LNCAP (cell line): ENCODE results near the gene MRPS25.

Experiments
- TF ChIP-seq, protein P1 (sequence below): fragments of 450-650 bp; IDR thresholded peaks from 2 replicates; pipeline ENCODE4 v1.5.1; 2017; ENCODE audit warnings: mild to moderate bottlenecking

Gene MRPS25

DNA sequence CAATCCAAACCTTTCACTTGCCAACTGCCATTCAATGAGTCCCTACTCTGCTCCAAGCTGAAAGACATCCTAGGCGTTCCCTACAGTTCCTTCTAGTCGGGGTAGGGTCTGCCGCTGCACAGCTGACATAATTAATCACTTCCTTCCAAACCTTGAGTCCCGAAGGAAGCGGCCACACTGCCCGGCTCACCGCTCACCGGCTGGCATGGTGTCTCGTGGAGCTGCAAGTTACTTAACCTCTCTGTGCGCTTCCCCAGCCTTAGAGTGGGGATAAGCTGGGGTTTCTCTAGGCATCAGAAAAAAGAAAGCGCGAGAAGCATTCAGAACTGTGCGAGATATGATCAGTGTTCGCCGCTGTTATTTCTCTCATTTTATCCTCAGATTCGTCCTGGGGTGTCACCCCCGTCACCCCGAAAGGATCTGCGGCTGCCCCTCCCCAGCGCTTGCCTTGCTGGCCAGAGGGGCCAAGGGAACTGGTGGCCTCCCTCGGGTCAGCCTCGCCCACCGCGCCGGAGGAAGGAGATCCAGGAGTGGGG, 748 bp downstream of the MRPS25 start:
- TF ChIP-seq, protein P1, sequence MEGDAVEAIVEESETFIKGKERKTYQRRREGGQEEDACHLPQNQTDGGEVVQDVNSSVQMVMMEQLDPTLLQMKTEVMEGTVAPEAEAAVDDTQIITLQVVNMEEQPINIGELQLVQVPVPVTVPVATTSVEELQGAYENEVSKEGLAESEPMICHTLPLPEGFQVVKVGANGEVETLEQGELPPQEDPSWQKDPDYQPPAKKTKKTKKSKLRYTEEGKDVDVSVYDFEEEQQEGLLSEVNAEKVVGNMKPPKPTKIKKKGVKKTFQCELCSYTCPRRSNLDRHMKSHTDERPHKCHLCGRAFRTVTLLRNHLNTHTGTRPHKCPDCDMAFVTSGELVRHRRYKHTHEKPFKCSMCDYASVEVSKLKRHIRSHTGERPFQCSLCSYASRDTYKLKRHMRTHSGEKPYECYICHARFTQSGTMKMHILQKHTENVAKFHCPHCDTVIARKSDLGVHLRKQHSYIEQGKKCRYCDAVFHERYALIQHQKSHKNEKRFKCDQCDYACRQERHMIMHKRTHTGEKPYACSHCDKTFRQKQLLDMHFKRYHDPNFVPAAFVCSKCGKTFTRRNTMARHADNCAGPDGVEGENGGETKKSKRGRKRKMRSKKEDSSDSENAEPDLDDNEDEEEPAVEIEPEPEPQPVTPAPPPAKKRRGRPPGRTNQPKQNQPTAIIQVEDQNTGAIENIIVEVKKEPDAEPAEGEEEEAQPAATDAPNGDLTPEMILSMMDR: no peak

DNA sequence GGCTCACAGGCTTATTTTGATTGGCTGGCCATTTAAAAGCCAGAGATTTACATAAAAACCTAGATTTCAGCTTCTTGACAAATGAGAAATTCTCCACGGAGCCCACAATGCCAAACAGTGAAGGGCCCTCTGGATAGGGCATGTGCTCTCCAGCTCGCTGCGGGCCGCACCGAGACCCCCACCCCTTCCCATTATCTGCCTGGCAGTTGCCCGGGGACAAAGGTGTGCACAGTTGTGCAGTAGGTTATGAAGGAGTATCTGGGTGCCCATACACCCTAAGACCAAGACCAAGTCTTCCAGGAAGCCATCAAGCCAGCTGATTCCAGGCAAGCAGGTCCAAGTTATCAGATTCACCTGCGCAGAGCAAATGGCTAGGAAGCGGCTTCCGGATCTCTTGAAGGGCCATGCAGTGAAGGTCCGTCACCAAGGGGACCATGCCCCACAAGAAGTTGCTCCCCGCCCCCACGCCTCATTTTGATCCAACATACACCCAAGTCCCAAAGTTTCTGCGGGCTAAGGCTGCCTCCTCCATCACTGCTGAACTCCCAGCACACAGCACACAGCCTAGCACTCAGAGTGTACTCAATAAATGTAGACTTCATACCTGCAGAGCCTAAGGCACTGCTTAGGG, 1.3 kb downstream of the MRPS25 start:
- TF ChIP-seq, protein P1: no peak

- TF ChIP-seq, protein P1: no peak
Measured at GRCh38 chr3:15063238-15063637, 1.9 kb downstream of the MRPS25 start.

DNA sequence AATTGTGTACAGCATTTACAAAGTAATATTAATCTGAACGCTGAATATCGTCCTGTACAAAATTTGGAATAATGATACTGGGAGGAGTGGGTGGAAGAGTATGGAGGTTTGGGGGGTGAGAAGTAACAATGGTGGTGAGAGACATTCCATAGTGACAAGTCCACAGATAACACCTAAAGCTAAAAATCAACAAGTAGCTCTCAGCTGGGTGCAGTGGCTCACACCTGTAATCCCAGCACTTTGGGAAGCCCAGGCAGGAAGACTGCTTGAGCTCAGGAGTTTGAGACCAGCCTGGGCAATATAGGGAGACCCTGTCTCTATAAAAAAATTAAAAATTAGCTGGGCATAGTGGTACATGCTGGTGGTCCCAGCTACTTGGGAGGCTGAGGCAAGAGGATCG, 5.1 kb downstream of the MRPS25 start:
- TF ChIP-seq, protein P1: no peak

GRCh38 chr3:15056676-15057404, 8.3 kb downstream of the MRPS25 start:
- TF ChIP-seq, protein P1: no peak

- TF ChIP-seq, protein P1: no peak
Measured at GRCh38 chr3:15055019-15055557, 10.0 kb downstream of the MRPS25 start.

DNA sequence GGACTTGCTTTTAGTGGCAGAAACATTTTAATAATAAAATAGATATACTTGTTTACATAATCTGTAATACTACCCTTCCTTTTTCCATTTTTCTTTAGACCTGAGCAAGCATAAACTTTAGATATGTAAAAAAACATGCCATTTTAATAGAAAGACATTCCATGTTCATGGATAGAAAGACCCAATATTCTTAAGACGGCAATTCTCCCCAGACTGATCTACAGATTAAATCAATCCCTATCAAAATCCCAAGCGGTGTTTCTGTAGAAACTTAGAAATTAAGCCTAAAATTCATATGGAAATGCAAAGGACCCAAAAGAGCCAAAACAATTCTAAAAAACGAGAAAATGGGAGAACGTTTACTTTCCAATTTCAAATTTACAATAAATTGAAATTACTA, 11.6 kb downstream of the MRPS25 start:
- TF ChIP-seq, protein P1: no peak
